GM10266 (cell line): ENCODE measurements around the gene TCF7L2.

Experiments used
- DNase-seq: peaks from one replicate; pipeline ENCODE4 v3.0.0; 2012; ENCODE audit errors: extremely low spot score
- TF ChIP-seq, protein P1 (sequence below): IDR thresholded peaks from 2 replicates; pipeline ENCODE4 v1.5.1; 2012; ENCODE audit warnings: mild to moderate bottlenecking, low read depth; ENCODE audit not compliant: control insufficient read depth, insufficient read depth; ENCODE audit errors: missing control alignments

Gene TCF7L2

DNA sequence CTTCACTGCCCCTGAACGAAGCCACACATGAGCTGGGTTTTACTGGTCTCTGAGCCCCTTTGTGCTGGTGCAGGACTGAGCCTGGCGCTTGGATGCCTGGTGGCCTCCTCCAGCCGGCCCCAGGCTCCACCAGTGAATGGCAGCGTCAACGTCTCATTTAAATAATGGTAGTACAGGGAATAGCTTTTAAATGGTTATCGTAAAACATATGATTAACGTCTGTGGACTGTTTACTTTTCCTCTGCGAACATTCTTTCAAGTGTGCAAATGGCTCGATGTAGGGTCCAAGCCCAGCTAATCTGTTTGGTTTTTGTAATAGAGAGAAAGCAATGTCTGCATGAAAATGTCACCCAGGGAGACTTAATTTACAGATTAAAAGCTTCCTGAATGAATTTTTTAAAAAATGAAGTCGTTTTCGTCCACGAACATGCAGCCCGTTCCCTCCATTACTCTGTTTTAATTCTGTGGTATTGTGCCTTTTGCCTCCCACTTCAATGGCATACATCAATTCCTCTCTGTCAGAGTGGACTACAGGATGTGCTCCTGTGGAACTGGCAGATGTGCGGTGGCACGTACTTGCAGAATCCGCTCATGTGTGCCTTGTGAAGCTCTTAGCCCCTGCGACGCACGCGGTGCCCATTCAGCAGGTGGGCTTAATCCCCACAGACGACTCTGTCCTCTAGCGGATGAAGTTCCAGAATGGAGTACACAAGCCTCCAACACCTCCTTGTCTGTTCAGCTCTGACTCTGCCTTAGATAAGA is 192.7 kb downstream of the TCF7L2 start:
- DNase-seq = no peak
- TF ChIP-seq, protein P1, sequence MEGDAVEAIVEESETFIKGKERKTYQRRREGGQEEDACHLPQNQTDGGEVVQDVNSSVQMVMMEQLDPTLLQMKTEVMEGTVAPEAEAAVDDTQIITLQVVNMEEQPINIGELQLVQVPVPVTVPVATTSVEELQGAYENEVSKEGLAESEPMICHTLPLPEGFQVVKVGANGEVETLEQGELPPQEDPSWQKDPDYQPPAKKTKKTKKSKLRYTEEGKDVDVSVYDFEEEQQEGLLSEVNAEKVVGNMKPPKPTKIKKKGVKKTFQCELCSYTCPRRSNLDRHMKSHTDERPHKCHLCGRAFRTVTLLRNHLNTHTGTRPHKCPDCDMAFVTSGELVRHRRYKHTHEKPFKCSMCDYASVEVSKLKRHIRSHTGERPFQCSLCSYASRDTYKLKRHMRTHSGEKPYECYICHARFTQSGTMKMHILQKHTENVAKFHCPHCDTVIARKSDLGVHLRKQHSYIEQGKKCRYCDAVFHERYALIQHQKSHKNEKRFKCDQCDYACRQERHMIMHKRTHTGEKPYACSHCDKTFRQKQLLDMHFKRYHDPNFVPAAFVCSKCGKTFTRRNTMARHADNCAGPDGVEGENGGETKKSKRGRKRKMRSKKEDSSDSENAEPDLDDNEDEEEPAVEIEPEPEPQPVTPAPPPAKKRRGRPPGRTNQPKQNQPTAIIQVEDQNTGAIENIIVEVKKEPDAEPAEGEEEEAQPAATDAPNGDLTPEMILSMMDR = no peak

DNA sequence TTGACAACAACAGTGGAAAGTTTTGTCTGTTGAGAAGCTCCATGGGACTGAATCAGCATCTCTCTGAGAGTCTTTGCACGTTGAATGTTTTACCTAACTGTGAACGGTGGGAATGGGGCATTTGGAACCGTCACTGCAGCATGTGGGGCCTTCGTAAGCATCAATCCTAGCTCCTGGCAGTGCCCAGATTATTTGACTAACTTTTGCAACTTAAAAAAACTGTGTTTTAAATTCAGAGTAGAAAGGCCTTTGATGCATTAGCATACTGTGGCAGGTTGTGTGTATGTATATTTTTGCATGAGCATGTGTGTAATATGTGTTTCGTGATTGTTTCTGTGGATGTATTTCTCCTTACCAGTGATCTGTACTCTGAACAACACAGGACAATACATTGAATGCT is 194.5 kb downstream of the TCF7L2 start:
- DNase-seq = no peak
- TF ChIP-seq, protein P1 = no peak

DNA sequence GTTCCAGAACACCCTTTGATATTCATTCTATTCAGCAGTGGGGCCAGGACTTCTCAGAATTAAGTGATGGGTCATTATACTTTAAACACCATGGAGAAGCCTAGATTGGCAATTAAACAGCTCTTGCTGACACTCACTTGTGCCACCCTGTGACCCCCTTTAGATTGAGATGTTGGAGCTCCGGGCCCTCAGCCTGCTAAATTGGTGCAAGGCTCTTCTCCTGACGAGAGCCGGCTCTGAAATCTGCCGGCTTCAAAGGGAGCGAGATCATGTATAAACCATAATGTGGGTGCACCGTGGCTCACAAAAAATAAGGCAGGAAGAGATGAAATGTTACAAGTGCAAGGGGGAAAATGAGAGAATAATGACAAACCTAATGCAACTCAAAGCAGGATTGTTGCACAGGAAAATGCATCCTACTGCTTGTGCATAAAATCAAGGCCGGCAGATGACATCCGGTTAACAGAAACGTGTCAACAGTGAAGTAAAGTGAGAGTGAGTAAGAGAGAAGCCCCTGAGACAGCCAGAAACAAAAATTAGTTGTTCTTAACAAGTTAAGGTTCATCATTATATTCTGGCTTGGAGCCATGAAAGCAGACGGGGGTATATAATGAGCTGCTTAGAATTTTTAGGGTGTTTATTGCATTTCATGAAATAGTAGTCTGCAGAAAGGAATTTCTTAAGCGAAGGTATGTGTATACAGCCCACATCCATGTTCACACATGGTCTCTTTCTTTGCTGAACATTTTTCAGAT is 198.2 kb downstream of the TCF7L2 start:
- DNase-seq = no peak
- TF ChIP-seq, protein P1 = no peak

DNA sequence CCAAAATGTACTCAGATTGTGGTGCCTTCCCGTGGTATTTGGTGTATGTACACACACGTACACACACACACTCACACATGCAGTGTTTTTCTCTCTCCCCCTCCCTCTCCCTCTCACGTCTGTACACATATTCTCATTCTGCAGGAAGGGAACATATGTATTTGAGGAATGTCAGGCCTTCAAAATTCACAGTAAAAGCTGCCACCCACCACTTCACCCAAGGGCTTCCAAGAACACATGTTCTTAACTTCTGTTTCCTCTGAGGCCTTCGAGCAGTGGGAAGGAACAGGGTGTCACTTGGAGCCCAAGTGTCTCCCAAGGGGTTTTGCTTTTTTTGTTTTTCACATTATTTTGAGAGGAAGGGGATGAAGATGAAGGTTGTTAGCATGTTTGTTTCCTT is 198.9 kb downstream of the TCF7L2 start:
- TF ChIP-seq, protein P1 = no peak
- DNase-seq = no peak

DNA sequence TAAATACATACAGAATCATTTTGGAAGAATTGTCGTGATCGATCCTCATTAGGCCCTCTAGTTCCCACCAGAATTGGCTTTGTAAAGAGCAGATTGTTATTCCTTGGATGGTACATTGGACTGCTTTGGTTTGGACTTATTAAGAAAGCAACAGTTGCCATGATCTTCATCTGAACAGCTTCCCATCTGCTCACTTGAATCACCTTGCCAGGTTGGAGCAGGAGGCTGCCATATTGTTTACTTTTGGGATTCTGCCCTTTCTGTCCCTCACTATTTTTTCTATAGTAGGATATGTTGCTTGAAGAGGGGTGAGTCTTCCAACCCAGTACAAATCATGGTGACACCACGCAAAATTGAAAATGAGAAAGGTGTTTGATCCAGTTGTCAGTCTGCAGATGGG is 199.6 kb downstream of the TCF7L2 start:
- DNase-seq = no peak
- TF ChIP-seq, protein P1 = no peak

DNA sequence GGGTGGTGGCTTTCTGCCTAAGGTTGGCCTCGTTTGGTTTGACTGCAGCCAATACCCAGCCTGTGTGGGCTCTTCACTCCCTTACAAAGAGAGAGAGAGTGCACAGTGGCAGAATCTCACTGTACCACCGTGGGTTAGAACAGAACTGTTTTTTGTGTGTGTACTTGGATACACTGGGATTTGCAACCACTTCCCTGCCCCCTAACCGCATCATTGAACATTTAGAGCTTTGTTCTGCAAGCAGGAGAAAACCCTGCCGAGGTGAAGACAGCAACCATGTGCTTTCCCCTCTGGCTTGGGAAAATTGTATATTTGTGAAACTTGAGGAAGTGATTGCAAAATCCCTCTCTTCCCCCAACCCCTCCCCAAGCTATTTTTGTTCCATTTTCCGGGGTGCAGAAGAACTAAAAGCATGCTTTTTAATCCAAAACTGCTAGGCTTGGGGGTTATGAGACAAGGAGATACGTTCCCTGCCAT is 201.2 kb downstream of the TCF7L2 start:
- TF ChIP-seq, protein P1 = no peak
- no peak for DNase-seq
